PC-9 (cell line): Measurements from ENCODE around the gene C19orf38. TPM values are rescaled to one million over a fixed set of nuclear protein-coding genes. Genes with fewer than 3 reads are reported as not detected.

Experiments
- BruUV-seq: library from RNA; stranded (reverse); fragments of 400-500 nt; replicated peaks from 2 replicates; lab custom pipeline; 2021; lab: Mats Ljungman, UMichigan
- CTCF ChIA-PET: fragments of 300-600 bp; sonication (Branson Sonifier 250); formaldehyde crosslinking; loops from one replicate; lab custom pipeline; 2022; ENCODE audit warnings: antibody characterized with exemption; lab: Charles Lee
- POLR2A ChIA-PET: fragments of 300-600 bp; sonication (Branson Sonifier 250); formaldehyde crosslinking; loops from one replicate; lab custom pipeline; 2022; ENCODE audit warnings: antibody characterized with exemption; ENCODE audit not compliant: unreplicated experiment; lab: Charles Lee
- DNase-seq, 2 experiments: peaks; one replicate each; pipeline versions ENCODE4 v3.0.0 to v3.0.0-alpha.2; 2015 to 2022; ENCODE audit warnings: mixed read lengths in 1 of 2
- H2AFZ ChIP-seq: fragments of 200-600 bp; sonication (generic); 2 replicates; pipeline ENCODE4 v1.8.1; 2017; ENCODE audit warnings: antibody characterized with exemption
- H3F3A ChIP-seq: fragments of 200-600 bp; sonication (generic); 2 replicates; pipeline ENCODE4 v1.8.1; 2017; ENCODE audit warnings: antibody characterized with exemption, mild to moderate bottlenecking, low read depth; ENCODE audit not compliant: insufficient read depth
- H3K27ac ChIP-seq: fragments of 200-600 bp; sonication (generic); 2 replicates; pipeline ENCODE4 v1.6.1; 2016; ENCODE audit warnings: mixed run types
- H3K27me3 ChIP-seq: fragments of 200-600 bp; sonication (generic); 2 replicates; pipeline ENCODE4 v1.6.1; 2016; ENCODE audit warnings: low read depth, mixed run types; ENCODE audit not compliant: insufficient read depth
- H3K36me3 ChIP-seq: fragments of 200-600 bp; sonication (generic); 2 replicates; pipeline ENCODE4 v1.6.1; 2016; ENCODE audit warnings: low read depth, mixed run types
- H3K4me1 ChIP-seq: fragments of 200-600 bp; sonication (generic); replicated peaks from 2 replicates; pipeline ENCODE4 v1.6.1; 2016; ENCODE audit warnings: mixed run types; ENCODE audit not compliant: insufficient read depth
- H3K4me2 ChIP-seq: fragments of 200-600 bp; sonication (generic); 2 replicates; pipeline ENCODE4 v1.6.1; 2017; ENCODE audit warnings: mixed run types
- H3K4me3 ChIP-seq: fragments of 200-600 bp; sonication (generic); 2 replicates; pipeline ENCODE4 v1.6.1; 2016; ENCODE audit warnings: mixed run types
- H3K79me2 ChIP-seq: fragments of 200-600 bp; sonication (generic); 2 replicates; pipeline ENCODE4 v1.6.1; 2017; ENCODE audit warnings: low read depth, mixed run types
- H3K9me2 ChIP-seq: fragments of 200-600 bp; sonication (generic); 2 replicates; pipeline ENCODE4 v1.8.1; 2017; ENCODE audit warnings: mild to moderate bottlenecking; ENCODE audit not compliant: insufficient read depth
- H3K9me3 ChIP-seq: fragments of 200-600 bp; sonication (generic); 2 replicates; pipeline ENCODE4 v1.8.1; 2016; ENCODE audit warnings: low read depth; ENCODE audit not compliant: insufficient read depth
- H4K20me1 ChIP-seq: fragments of 200-600 bp; sonication (generic); 2 replicates; pipeline ENCODE4 v1.8.1; 2017; ENCODE audit not compliant: insufficient read depth
- CTCF ChIP-seq: fragments of 200-600 bp; sonication (generic); conservative IDR thresholded peaks from 2 replicates; pipeline ENCODE4 v1.6.1; 2017; ENCODE audit warnings: mixed run types, antibody characterized with exemption, mild to moderate bottlenecking, moderate library complexity
- EZH2 ChIP-seq: fragments of 200-600 bp; sonication (generic); IDR thresholded peaks from 2 replicates; pipeline ENCODE4 v1.8.0; 2017; ENCODE audit warnings: antibody characterized with exemption, low read depth
- intact Hi-C: fragments of 100-400 bp; cut with micrococcal nuclease; formaldehyde crosslinking; loops from one replicate; pipeline ENCODE4 v1.10.0; 2022; ENCODE audit not compliant: unreplicated experiment
- total RNA-seq: library from RNA; stranded (reverse); gene quantifications from 2 replicates; pipeline ENCODE4 v1.2.3, GENCODE V29; 2021

Gene C19orf38
- total RNA-seq, 1 experiment from 2014 or later: 0.59 TPM

DNA sequence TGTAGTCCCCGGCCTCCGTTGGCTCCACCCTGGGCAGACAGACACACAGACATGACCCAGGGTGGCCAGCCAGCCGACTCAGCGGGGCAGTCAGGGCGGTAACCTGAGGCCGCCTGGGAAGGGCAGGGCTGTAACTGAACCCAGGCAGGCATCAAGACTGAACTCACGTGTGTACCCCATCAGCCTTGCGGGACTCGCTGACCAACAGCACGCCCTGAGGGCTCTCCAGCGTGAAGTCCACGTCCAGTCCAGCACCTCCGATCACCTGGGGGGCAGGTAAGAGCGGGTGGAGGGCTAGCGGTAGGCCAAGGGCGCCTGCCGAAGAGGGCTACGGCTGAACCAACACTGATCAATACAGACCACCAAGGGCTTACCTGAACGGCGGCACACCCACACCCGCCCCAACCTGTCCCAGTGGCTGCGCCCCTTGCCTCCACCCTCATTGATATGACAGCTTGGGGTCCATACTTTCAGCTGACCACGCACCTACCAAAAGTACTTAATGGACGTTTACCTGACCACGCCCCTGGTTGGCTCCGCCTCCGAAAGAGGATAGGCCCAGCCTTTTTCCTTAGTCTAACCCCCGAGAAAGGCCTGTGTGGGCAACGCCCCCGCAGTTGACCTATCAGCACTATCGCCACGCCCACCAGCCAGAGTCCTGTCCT is 13.0 kb upstream of the C19orf38 start:
- DNase-seq: peak in 1 of 2 experiments; percentile 99
- Histone ChIP-seq H3F3A (peaks cover 32% of the 10 kb centered on the region), H2AFZ (no peak overlapping the region), H3K36me3 (peaks cover 8% of the 10 kb centered on the region), H4K20me1 (no peaks in the 10 kb centered on the region), H3K27ac (no peak overlapping the region), H3K27me3 (no peaks in the 10 kb centered on the region), H3K4me1 (peaks cover 13% of the 10 kb centered on the region), H3K9me2 (no peaks in the 10 kb centered on the region), H3K9me3 (no peaks in the 10 kb centered on the region), H3K79me2 (peaks cover 10% of the 10 kb centered on the region; the same call in 1 of the 2 replicates), H3K4me3 (peak overlapping the region; percentile 38; the same call in 1 of the 2 replicates), H3K4me2 (peak overlapping the region; percentile 58)
- no TSS peak for BruUV-seq
- intact Hi-C loops: loop anchor here (2.0 kb wide), 1 partner anchor 36 kb away; the partner anchor contains the start of gene CARM1
- ChIA-PET CTCF (interaction anchor here (0.5 to 2.5 kb wide), 6 partner anchors 14 to 156 kb away, joined by 3 to 13 read pairs (median 7); partner anchors contain the start of gene DNM2), POLR2A (interaction anchor here (0.6 to 0.7 kb wide), 2 partner anchors 11 to 29 kb away, joined by 3 to 5 read pairs; no protein-coding TSS in a partner anchor)
- TF ChIP-seq CTCF (no peak), EZH2 (no peak)

DNA sequence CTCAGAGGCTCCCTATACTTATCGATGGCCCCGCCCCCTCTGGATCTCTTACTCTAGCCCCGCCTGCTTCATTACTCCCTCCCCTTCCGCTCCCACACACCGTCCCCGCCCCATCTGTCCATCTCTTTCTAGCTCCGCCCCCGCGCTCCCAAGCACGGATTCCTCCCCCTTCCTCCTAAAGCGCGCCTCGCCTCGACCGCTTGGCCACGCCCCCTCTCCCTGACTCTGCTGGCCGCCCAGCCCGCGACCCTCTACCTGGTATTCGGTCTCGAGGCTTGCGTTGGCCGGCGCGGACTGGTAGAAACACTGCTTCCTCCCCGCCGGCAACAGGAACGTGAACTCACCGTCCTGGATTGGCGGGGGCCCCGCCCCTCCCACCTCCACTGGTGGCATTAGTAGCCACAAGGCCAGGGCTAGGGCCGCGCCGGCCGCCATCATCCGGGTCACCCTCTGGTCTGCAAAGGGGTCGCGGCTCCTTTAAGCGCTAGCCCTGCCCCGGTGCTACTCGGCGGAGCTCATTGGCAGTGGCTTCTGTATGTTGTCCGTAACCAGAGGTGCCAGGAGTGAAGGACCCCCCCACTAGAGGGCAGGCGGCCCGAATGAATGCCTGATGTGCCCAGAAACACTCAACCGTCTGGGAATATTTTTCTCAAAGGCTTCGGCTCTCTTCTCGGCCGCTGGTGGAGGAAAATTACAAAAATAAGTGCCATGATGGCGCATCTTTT is 12.3 kb upstream of the C19orf38 start, which contains the start of gene TMED1:
TMED1 (minus strand) TSS at position 459 of the 725 bp plus-strand sequence; CDS start at position 438, 21 bp downstream.
- TF ChIP-seq CTCF (peak; percentile 56), EZH2 (no peak)
- ChIA-PET CTCF (interaction anchor here (0.5 to 2.5 kb wide), 9 partner anchors 22 to 1250 kb away, joined by 3 to 13 read pairs (median 5); partner anchors contain the start of gene DNM2), POLR2A (interaction anchor here (0.5 to 1.0 kb wide), 8 partner anchors 9 to 599 kb away, joined by 3 to 24 read pairs (median 4); partner anchors contain the start of genes DNM2, ODAD3 and PRKCSH)
- no peaks in the 10 kb centered on the region for H3K9me3 ChIP-seq
- H4K20me1 ChIP-seq: no peaks in the 10 kb centered on the region
- peak within 1 kb of the TSS; percentile 89 for H3K27ac ChIP-seq
- intact Hi-C loops: loop anchor here (1.0 to 2.0 kb wide), 4 partner anchors 27 to 119 kb away; partner anchors contain the start of gene CARM1
- H3K4me1 ChIP-seq: peaks cover 13% of the 10 kb centered on the region
- H2AFZ ChIP-seq: peak within 1 kb of the TSS; percentile 91
- H3K4me2 ChIP-seq: peak within 1 kb of the TSS; percentile 71
- H3K9me2 ChIP-seq: no peaks in the 10 kb centered on the region
- no peaks in the 10 kb centered on the region for H3K27me3 ChIP-seq
- H3K79me2 ChIP-seq: peaks cover 10% of the 10 kb centered on the region; the same call in 1 of the 2 replicates
- peak within 1 kb of the TSS; percentile 62 for H3K4me3 ChIP-seq
- DNase-seq: peak; percentile 94 to 98
- peaks cover 8% of the 10 kb centered on the region for H3K36me3 ChIP-seq
- H3F3A ChIP-seq: peaks cover 32% of the 10 kb centered on the region
- BruUV-seq: no TSS peak
